ENCODE measurements around the gene TVP23A.
"Not testable (repeated sequence)": the region's sequence is repeated elsewhere in the genome, so short reads cannot be mapped to it uniquely, and the experiment has no call there.

The TVP23A gene

GRCh38 chr16:10791048-10791447 lies 27.5 kb downstream of the TVP23A start:
- TF ChIP-seq ZNF274 (IDR thresholded peaks at IDR 0.05; ENCODE audit: low read depth, low read length), result no peak
- H3K4me3 ChIP-seq (ENCODE audit: low read length), result no peak overlapping the region

- not testable (repeated sequence) for H3K4me3 ChIP-seq (ENCODE audit: low read length)
These were observed 30.0 kb downstream of the TVP23A start for GRCh38 chr16:10788630-10789029.

GRCh38 chr16:10787304-10787703 lies 31.3 kb downstream of the TVP23A start:
- no peak for TF ChIP-seq ZNF274 (IDR thresholded peaks at IDR 0.05; ENCODE audit: low read depth, low read length)

GRCh38 chr16:10782628-10783027 lies 36.0 kb downstream of the TVP23A start:
- H3K4me3 ChIP-seq (ENCODE audit: low read length), result no peak overlapping the region
- TF ChIP-seq ZNF274 (IDR thresholded peaks at IDR 0.05; ENCODE audit: low read depth, low read length), result no peak

More at GRCh38 chr16:10787304-10787703, 31.3 kb downstream of the TVP23A start:
- no peak overlapping the region for H3K4me3 ChIP-seq (ENCODE audit: low read length)

GRCh38 chr16:10780628-10781027 lies 38.0 kb downstream of the TVP23A start:
- no peak overlapping the region for H3K4me3 ChIP-seq (ENCODE audit: low read length)

GRCh38 chr16:10779908-10780307 lies 38.7 kb downstream of the TVP23A start:
- H3K4me3 ChIP-seq (ENCODE audit: low read length), result not testable (repeated sequence)

More at GRCh38 chr16:10780628-10781027, 38.0 kb downstream of the TVP23A start:
- TF ChIP-seq ZNF274 (IDR thresholded peaks at IDR 0.05; ENCODE audit: low read depth, low read length), result no peak

GRCh38 chr16:10777356-10777755 lies 41.2 kb downstream of the TVP23A start:
- no peak for TF ChIP-seq ZNF274 (IDR thresholded peaks at IDR 0.05; ENCODE audit: low read depth, low read length)
- no peak overlapping the region for H3K4me3 ChIP-seq (ENCODE audit: low read length)

GRCh38 chr16:10776923-10777322 lies 41.7 kb downstream of the TVP23A start:
- not testable (repeated sequence) for H3K4me3 ChIP-seq (ENCODE audit: low read length)

GRCh38 chr16:10776280-10776679 lies 42.3 kb downstream of the TVP23A start:
- no peak overlapping the region for H3K4me3 ChIP-seq (ENCODE audit: low read length)
- no peak for TF ChIP-seq ZNF274 (IDR thresholded peaks at IDR 0.05; ENCODE audit: low read depth, low read length)

- no peak overlapping the region for H3K4me3 ChIP-seq (ENCODE audit: low read length)
- TF ChIP-seq ZNF274 (IDR thresholded peaks at IDR 0.05; ENCODE audit: low read depth, low read length), result no peak
These were observed 47.7 kb downstream of the TVP23A start for GRCh38 chr16:10770907-10771306.

GRCh38 chr16:10769381-10769780 lies 49.2 kb downstream of the TVP23A start:
- no peak for TF ChIP-seq ZNF274 (IDR thresholded peaks at IDR 0.05; ENCODE audit: low read depth, low read length)
- H3K4me3 ChIP-seq (ENCODE audit: low read length), result no peak overlapping the region

- TF ChIP-seq ZNF274 (IDR thresholded peaks at IDR 0.05; ENCODE audit: low read depth, low read length), result no peak
- H3K4me3 ChIP-seq (ENCODE audit: low read length), result no peak overlapping the region
These were observed 51.5 kb downstream of the TVP23A start for GRCh38 chr16:10767127-10767526.

GRCh38 chr16:10765772-10766171 lies 52.8 kb downstream of the TVP23A start:
- no peak overlapping the region for H3K4me3 ChIP-seq (ENCODE audit: low read length)
- TF ChIP-seq ZNF274 (IDR thresholded peaks at IDR 0.05; ENCODE audit: low read depth, low read length), result no peak

- TF ChIP-seq ZNF274 (IDR thresholded peaks at IDR 0.05; ENCODE audit: low read depth, low read length), result no peak
- no peak overlapping the region for H3K4me3 ChIP-seq (ENCODE audit: low read length)
These were observed 55.1 kb downstream of the TVP23A start for GRCh38 chr16:10763456-10763855.

- no peak for TF ChIP-seq ZNF274 (IDR thresholded peaks at IDR 0.05; ENCODE audit: low read depth, low read length)
- H3K4me3 ChIP-seq (ENCODE audit: low read length), result no peak overlapping the region
These were observed 56.1 kb downstream of the TVP23A start for GRCh38 chr16:10762336-10763016.

GRCh38 chr16:10761373-10761772 lies 57.2 kb downstream of the TVP23A start:
- no peak overlapping the region for H3K4me3 ChIP-seq (ENCODE audit: low read length)
- TF ChIP-seq ZNF274 (IDR thresholded peaks at IDR 0.05; ENCODE audit: low read depth, low read length), result no peak
